A673 (cell line): ENCODE measurements around the gene MFSD2B.

Source experiments
- EZH2 ChIP-seq: fragments of 200-600 bp; sonication (generic); IDR thresholded peaks from 2 replicates; pipeline ENCODE4 v1.6.1; 2017; ENCODE audit warnings: borderline replicate concordance, low read depth, mild to moderate bottlenecking, mixed read lengths, antibody characterized with exemption, low read length; ENCODE audit not compliant: poor library complexity, severe bottlenecking
- TF ChIP-seq, protein P1 (sequence below): fragments of 300-800, 200-600 bp; sonication (generic); conservative IDR thresholded peaks from 2 replicates; pipeline ENCODE4 v1.5.1; 2017; ENCODE audit warnings: low read depth, mild to moderate bottlenecking, antibody characterized with exemption, low read length, moderate library complexity, mixed read lengths

DNA sequence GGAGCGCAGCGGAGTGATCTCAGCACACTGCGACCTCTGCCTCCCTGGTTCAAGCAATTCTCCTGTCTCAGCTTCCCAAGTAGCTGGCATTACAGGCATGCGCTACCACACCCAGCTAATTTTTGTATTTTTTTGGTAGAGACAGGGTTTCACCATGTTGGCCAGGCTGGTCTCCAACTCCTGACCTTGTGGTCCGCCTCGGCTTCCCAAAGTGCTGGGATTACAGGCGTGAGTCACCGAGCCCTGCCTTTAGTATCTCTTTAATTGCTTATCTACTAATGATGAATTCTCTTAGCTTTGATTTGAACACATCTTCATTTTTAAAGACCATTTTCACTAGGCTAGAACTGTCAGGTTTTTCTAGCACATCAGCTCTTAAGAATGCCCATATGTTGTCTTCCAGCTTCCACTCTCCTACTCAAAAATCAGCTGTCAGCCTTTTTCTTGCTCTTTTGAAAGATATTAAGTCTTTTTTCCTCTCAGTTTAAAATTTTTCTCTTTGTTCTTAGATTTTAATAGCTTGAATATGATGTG lies 16.1 kb upstream of the MFSD2B start:
- TF ChIP-seq, protein P1, sequence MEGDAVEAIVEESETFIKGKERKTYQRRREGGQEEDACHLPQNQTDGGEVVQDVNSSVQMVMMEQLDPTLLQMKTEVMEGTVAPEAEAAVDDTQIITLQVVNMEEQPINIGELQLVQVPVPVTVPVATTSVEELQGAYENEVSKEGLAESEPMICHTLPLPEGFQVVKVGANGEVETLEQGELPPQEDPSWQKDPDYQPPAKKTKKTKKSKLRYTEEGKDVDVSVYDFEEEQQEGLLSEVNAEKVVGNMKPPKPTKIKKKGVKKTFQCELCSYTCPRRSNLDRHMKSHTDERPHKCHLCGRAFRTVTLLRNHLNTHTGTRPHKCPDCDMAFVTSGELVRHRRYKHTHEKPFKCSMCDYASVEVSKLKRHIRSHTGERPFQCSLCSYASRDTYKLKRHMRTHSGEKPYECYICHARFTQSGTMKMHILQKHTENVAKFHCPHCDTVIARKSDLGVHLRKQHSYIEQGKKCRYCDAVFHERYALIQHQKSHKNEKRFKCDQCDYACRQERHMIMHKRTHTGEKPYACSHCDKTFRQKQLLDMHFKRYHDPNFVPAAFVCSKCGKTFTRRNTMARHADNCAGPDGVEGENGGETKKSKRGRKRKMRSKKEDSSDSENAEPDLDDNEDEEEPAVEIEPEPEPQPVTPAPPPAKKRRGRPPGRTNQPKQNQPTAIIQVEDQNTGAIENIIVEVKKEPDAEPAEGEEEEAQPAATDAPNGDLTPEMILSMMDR = no peak
- TF ChIP-seq EZH2 = no peak
